HEK293 (cell line): ENCODE measurements around the gene PLEKHA6.

Source experiments
- CTCF ChIP-seq: fragments of 450-650 bp; formaldehyde crosslinking; IDR thresholded peaks from 2 replicates; pipeline ENCODE4 v1.5.1; 2016; ENCODE audit warnings: missing biosample characterization, missing genetic modification characterization
- HOXA7 ChIP-seq: sonication (generic); formaldehyde crosslinking; IDR thresholded peaks from 2 replicates; pipeline ENCODE4 v1.8.1; 2022; ENCODE audit warnings: missing genetic modification reagents, borderline replicate concordance
- KLF10 ChIP-seq: fragments of 450-650 bp; IDR thresholded peaks from 2 replicates; pipeline ENCODE4 v1.5.1; 2018; ENCODE audit warnings: missing biosample characterization, mild to moderate bottlenecking, missing genetic modification characterization
- REPIN1 ChIP-seq: fragments of 450-650 bp; formaldehyde crosslinking; IDR thresholded peaks from 2 replicates; pipeline ENCODE4 v1.5.1; 2017; ENCODE audit warnings: missing biosample characterization, missing genetic modification characterization, low read depth
- TRIM28 ChIP-seq: IDR thresholded peaks from 2 replicates; pipeline ENCODE4 v1.6.1; 2011; ENCODE audit warnings: low read length, control low read depth, borderline replicate concordance
- ZNF121 ChIP-seq: fragments of 450-650 bp; formaldehyde crosslinking; IDR thresholded peaks from 2 replicates; pipeline ENCODE4 v1.5.1; 2016; ENCODE audit warnings: missing biosample characterization, missing genetic modification characterization

- TF ChIP-seq CTCF (tag by site-specific recombination) (no peak), ZNF121 (tag by site-specific recombination) (no peak), REPIN1 (tag by site-specific recombination) (no peak), HOXA7 (no peak), KLF10 (tag by site-specific recombination) (no peak), TRIM28 (no peak)
These were observed 53.7 kb downstream of the PLEKHA6 start for GRCh38 chr1:204306076-204306475.
